ENCODE measurements around the gene RMND5B. TPM values are rescaled to one million over a fixed set of nuclear protein-coding genes. Genes with fewer than 3 reads are reported as not detected.

The RMND5B gene
- total RNA-seq, 2 experiments from 2014 or later, result 12.0 to 13.8 TPM

DNA sequence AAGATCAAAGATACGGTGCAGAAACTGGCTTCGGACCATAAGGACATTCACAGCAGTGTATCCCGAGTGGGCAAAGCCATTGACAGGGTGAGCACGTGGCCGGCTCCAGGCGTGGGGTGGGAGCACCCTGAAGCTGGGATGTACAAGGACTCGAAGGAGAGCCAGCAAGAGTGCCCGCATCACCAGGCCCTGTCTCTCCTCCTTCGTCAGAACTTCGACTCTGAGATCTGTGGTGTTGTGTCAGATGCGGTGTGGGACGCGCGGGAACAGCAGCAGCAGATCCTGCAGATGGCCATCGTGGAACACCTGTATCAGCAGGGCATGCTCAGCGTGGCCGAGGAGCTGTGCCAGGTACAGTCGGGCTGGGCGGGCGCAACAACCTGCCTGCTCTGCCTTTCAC, 11.8 kb downstream of the RMND5B start:
- peaks cover 55% of the 10 kb centered on the region for H3K36me3 ChIP-seq (ENCODE audit: insufficient read depth, low read length)
- no peak for ATAC-seq (ENCODE audit: poor library complexity)
- Mint-ChIP-seq H3K4me3 (no peak overlapping the region), H3K9me3 (no peaks in the 10 kb centered on the region), H3K4me1 (ENCODE audit: low read depth) (peaks cover 3% of the 10 kb centered on the region), H3K36me3 (ENCODE audit: low read depth) (peaks cover 78% of the 10 kb centered on the region), H3K27ac (no peak overlapping the region), H3K27me3 (no peaks in the 10 kb centered on the region)
- TF ChIP-seq, protein P1, sequence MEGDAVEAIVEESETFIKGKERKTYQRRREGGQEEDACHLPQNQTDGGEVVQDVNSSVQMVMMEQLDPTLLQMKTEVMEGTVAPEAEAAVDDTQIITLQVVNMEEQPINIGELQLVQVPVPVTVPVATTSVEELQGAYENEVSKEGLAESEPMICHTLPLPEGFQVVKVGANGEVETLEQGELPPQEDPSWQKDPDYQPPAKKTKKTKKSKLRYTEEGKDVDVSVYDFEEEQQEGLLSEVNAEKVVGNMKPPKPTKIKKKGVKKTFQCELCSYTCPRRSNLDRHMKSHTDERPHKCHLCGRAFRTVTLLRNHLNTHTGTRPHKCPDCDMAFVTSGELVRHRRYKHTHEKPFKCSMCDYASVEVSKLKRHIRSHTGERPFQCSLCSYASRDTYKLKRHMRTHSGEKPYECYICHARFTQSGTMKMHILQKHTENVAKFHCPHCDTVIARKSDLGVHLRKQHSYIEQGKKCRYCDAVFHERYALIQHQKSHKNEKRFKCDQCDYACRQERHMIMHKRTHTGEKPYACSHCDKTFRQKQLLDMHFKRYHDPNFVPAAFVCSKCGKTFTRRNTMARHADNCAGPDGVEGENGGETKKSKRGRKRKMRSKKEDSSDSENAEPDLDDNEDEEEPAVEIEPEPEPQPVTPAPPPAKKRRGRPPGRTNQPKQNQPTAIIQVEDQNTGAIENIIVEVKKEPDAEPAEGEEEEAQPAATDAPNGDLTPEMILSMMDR (IDR thresholded peaks at IDR 0.05), result no peak
- H3K27ac ChIP-seq (ENCODE audit: low read depth in 1 of 2, low read length in 2 of 2), result no peak overlapping the region
- no peaks in the 10 kb centered on the region for H3K9me3 ChIP-seq (ENCODE audit: control insufficient read depth in 1 of 2, insufficient read depth in 1 of 2, low read length in 2 of 2)
- DNase-seq, result no peak
- H3K4me3 ChIP-seq (ENCODE audit: low read length), result no peak overlapping the region
- peaks cover 6% of the 10 kb centered on the region for H3K4me1 ChIP-seq (ENCODE audit: insufficient read depth, low read length)
- ChIA-PET CTCF (interaction anchor here (3.4 kb wide), 1 partner anchor 21 kb away, joined by 15 read pairs; no protein-coding TSS in a partner anchor), POLR2A (no interaction called here)
- intact Hi-C loops (cut with DNase I, micrococcal nuclease), result no loop called here
- H3K27me3 ChIP-seq (ENCODE audit: control insufficient read depth in 1 of 2, insufficient read depth in 2 of 2, low read length in 2 of 2), result no peaks in the 10 kb centered on the region

DNA sequence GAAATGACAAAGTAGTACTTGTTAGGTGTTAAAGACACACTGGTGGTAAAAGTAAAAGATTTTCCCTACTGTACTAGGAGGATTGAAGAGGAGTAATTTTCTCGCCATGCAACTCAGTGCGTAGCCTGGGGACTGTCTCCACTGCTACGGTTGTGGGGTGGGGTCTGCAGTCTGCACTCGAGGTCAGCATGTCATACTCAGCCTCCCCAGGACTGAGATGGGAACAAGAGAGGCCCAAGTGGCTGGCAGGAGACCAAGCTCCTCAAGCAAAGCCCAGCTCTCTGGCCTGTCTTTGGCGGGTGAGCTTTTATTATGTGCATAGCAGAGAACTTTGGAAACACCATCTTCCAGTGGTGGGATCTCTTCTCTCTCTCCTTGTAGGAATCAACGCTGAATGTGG, 12.4 kb downstream of the RMND5B start:
- Mint-ChIP-seq H3K36me3 (ENCODE audit: low read depth) (peaks cover 78% of the 10 kb centered on the region), H3K27me3 (no peaks in the 10 kb centered on the region), H3K9me3 (no peaks in the 10 kb centered on the region), H3K27ac (no peak overlapping the region), H3K4me3 (no peak overlapping the region), H3K4me1 (ENCODE audit: low read depth) (no peaks in the 10 kb centered on the region)
- Histone ChIP-seq H3K27ac (ENCODE audit: low read depth in 1 of 2, low read length in 2 of 2) (no peak overlapping the region), H3K9me3 (ENCODE audit: control insufficient read depth in 1 of 2, insufficient read depth in 1 of 2, low read length in 2 of 2) (no peaks in the 10 kb centered on the region), H3K4me1 (ENCODE audit: insufficient read depth, low read length) (peaks cover 6% of the 10 kb centered on the region), H3K36me3 (ENCODE audit: insufficient read depth, low read length) (peaks cover 61% of the 10 kb centered on the region), H3K27me3 (ENCODE audit: control insufficient read depth in 1 of 2, insufficient read depth in 2 of 2, low read length in 2 of 2) (no peaks in the 10 kb centered on the region), H3K4me3 (ENCODE audit: low read length) (no peak overlapping the region)
- DNase-seq (no peak), ATAC-seq (ENCODE audit: poor library complexity) (no peak)
- TF ChIP-seq, protein P1 (IDR thresholded peaks at IDR 0.05), result no peak
- intact Hi-C loops (cut with DNase I, micrococcal nuclease), result no loop called here
- POLR2A ChIA-PET, result interaction anchor here (1.0 kb wide), 1 partner anchor 10 kb away, joined by 3 read pairs; the partner anchor contains the start of gene NHP2
- CTCF ChIA-PET, result interaction anchor here (3.4 kb wide), 1 partner anchor 22 kb away, joined by 15 read pairs; no protein-coding TSS in a partner anchor

DNA sequence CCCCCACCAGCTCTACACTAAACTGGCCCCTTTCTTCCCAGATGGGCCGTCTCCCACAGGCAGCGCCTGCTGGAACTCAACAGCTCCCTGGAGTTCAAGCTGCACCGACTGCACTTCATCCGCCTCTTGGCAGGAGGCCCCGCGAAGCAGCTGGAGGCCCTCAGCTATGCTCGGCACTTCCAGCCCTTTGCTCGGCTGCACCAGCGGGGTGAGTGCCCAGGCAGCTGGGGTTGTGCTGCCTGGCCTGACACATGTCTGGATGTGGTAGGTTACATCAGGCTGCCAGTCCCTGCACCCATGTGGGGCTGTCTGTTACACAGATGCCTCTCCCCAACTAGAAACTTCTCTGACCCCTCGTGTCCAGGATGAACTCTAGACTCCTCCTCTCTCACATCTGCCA, 13.1 kb downstream of the RMND5B start:
- Histone ChIP-seq H3K4me3 (ENCODE audit: low read length) (no peak overlapping the region), H3K27me3 (ENCODE audit: control insufficient read depth in 1 of 2, insufficient read depth in 2 of 2, low read length in 2 of 2) (no peaks in the 10 kb centered on the region), H3K27ac (ENCODE audit: low read depth in 1 of 2, low read length in 2 of 2) (no peak overlapping the region), H3K9me3 (ENCODE audit: control insufficient read depth in 1 of 2, insufficient read depth in 1 of 2, low read length in 2 of 2) (no peaks in the 10 kb centered on the region), H3K4me1 (ENCODE audit: insufficient read depth, low read length) (peaks cover 6% of the 10 kb centered on the region), H3K36me3 (ENCODE audit: insufficient read depth, low read length) (peaks cover 68% of the 10 kb centered on the region)
- TF ChIP-seq, protein P1 (IDR thresholded peaks at IDR 0.05), result no peak
- Mint-ChIP-seq H3K4me3 (no peak overlapping the region), H3K9me3 (no peaks in the 10 kb centered on the region), H3K27ac (no peak overlapping the region), H3K4me1 (ENCODE audit: low read depth) (no peaks in the 10 kb centered on the region), H3K27me3 (no peaks in the 10 kb centered on the region), H3K36me3 (ENCODE audit: low read depth) (peaks cover 80% of the 10 kb centered on the region)
- ATAC-seq (ENCODE audit: poor library complexity) (no peak), DNase-seq (no peak)
- intact Hi-C loops (cut with DNase I, micrococcal nuclease), result no loop called here
- POLR2A ChIA-PET, result interaction anchor here (1.0 to 1.3 kb wide), 2 partner anchors 10 to 60 kb away, joined by 3 read pairs; partner anchors contain the start of gene NHP2
- CTCF ChIA-PET, result interaction anchor here (3.4 kb wide), 1 partner anchor 23 kb away, joined by 15 read pairs; no protein-coding TSS in a partner anchor

All from CD4-positive, alpha-beta T cell (primary cell).